Hepatocyte (in vitro differentiated cells): Measurements from ENCODE around the gene KCND3.

Source experiments
- EZH2 ChIP-seq: fragments of 200-600 bp; sonication (generic); IDR thresholded peaks from 2 replicates; pipeline ENCODE4 v1.6.1; 2016; ENCODE audit warnings: antibody characterized with exemption, mild to moderate bottlenecking, borderline replicate concordance
- TF ChIP-seq, protein P1 (sequence below): fragments of 200-600 bp; sonication (generic); IDR thresholded peaks from 2 replicates; pipeline ENCODE4 v1.5.1; 2016; ENCODE audit warnings: antibody characterized with exemption, mild to moderate bottlenecking; ENCODE audit not compliant: poor library complexity

- TF ChIP-seq, protein P1, sequence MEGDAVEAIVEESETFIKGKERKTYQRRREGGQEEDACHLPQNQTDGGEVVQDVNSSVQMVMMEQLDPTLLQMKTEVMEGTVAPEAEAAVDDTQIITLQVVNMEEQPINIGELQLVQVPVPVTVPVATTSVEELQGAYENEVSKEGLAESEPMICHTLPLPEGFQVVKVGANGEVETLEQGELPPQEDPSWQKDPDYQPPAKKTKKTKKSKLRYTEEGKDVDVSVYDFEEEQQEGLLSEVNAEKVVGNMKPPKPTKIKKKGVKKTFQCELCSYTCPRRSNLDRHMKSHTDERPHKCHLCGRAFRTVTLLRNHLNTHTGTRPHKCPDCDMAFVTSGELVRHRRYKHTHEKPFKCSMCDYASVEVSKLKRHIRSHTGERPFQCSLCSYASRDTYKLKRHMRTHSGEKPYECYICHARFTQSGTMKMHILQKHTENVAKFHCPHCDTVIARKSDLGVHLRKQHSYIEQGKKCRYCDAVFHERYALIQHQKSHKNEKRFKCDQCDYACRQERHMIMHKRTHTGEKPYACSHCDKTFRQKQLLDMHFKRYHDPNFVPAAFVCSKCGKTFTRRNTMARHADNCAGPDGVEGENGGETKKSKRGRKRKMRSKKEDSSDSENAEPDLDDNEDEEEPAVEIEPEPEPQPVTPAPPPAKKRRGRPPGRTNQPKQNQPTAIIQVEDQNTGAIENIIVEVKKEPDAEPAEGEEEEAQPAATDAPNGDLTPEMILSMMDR, result no peak
- TF ChIP-seq EZH2, result no peak
Observed at GRCh38 chr1:111735321-111735720, 254.1 kb downstream of the KCND3 start.
